ENCODE results near the gene DRG2. TPM values are rescaled to one million over a fixed set of nuclear protein-coding genes. Genes with fewer than 3 reads are reported as not detected.

The DRG2 gene
- total and polyA plus RNA-seq, 9 donors, result 18.1 to 45.9 (median 35.5) TPM

GRCh38 chr17:18144261-18144660 lies 56.5 kb downstream of the DRG2 start:
- WGBS, 3 donors, result 73 to 87% (median 82%) methylated on average over 4 of the region's 4 CpGs
- intact Hi-C loops (cut with DNase I), result no loop called here
- Histone ChIP-seq H3K27me3 (no peaks in the 10 kb centered on the region), H3K4me1 (ENCODE audit: insufficient read depth) (no peaks in the 10 kb centered on the region), H3K36me3 (no peaks in the 10 kb centered on the region), H3K4me3 (no peak overlapping the region), H3K9me3 (no peaks in the 10 kb centered on the region), H3K27ac (no peak overlapping the region)
- no peak for DNase-seq
- TF ChIP-seq CTCF (IDR thresholded peaks at IDR 0.05) (no peak), EP300 (IDR thresholded peaks at IDR 0.05) (no peak), POLR2A (IDR thresholded peaks at IDR 0.05) (no peak)

- Histone ChIP-seq H3K27ac (no peak overlapping the region), H3K36me3 (no peaks in the 10 kb centered on the region), H3K4me3 (no peak overlapping the region), H3K4me1 (ENCODE audit: insufficient read depth) (no peaks in the 10 kb centered on the region), H3K27me3 (no peaks in the 10 kb centered on the region), H3K9me3 (no peaks in the 10 kb centered on the region)
- TF ChIP-seq POLR2A (IDR thresholded peaks at IDR 0.05) (no peak), CTCF (IDR thresholded peaks at IDR 0.05) (no peak), EP300 (IDR thresholded peaks at IDR 0.05) (no peak)
- intact Hi-C loops (cut with DNase I), result no loop called here
- DNase-seq, result no peak
- 81 to 94% (median 82%) methylated on average over 1 of the region's 1 CpG for WGBS, 3 donors
These were observed 57.1 kb downstream of the DRG2 start for GRCh38 chr17:18144855-18145254.

GRCh38 chr17:18145811-18146210 lies 58.1 kb downstream of the DRG2 start:
- Histone ChIP-seq H3K9me3 (no peaks in the 10 kb centered on the region), H3K4me1 (ENCODE audit: insufficient read depth) (no peaks in the 10 kb centered on the region), H3K27ac (no peak overlapping the region), H3K4me3 (no peak overlapping the region), H3K27me3 (no peaks in the 10 kb centered on the region), H3K36me3 (no peaks in the 10 kb centered on the region)
- TF ChIP-seq POLR2A (IDR thresholded peaks at IDR 0.05) (no peak), CTCF (IDR thresholded peaks at IDR 0.05) (no peak), EP300 (IDR thresholded peaks at IDR 0.05) (no peak)
- WGBS, 3 donors, result 71 to 74% (median 72%) methylated on average over 13 of the region's 13 CpGs
- intact Hi-C loops (cut with DNase I), result no loop called here
- no peak for DNase-seq

GRCh38 chr17:18146259-18146658 lies 58.5 kb downstream of the DRG2 start:
- Histone ChIP-seq H3K9me3 (no peaks in the 10 kb centered on the region), H3K27ac (no peak overlapping the region), H3K27me3 (no peaks in the 10 kb centered on the region), H3K4me1 (ENCODE audit: insufficient read depth) (no peaks in the 10 kb centered on the region), H3K4me3 (no peak overlapping the region), H3K36me3 (no peaks in the 10 kb centered on the region)
- no peak for DNase-seq
- TF ChIP-seq EP300 (IDR thresholded peaks at IDR 0.05) (no peak), CTCF (IDR thresholded peaks at IDR 0.05) (no peak), POLR2A (IDR thresholded peaks at IDR 0.05) (no peak)
- intact Hi-C loops (cut with DNase I), result no loop called here
- 87 to 93% (median 91%) methylated on average over 2 of the region's 2 CpGs for WGBS, 3 donors

- Histone ChIP-seq H3K27ac (no peak overlapping the region), H3K4me1 (ENCODE audit: insufficient read depth) (no peaks in the 10 kb centered on the region), H3K9me3 (no peaks in the 10 kb centered on the region), H3K27me3 (no peaks in the 10 kb centered on the region), H3K36me3 (no peaks in the 10 kb centered on the region), H3K4me3 (no peak overlapping the region)
- WGBS, 3 donors, result 79 to 86% (median 81%) methylated on average over 3 of the region's 3 CpGs
- TF ChIP-seq POLR2A (IDR thresholded peaks at IDR 0.05), result no peak
- no peak for TF ChIP-seq EP300 (IDR thresholded peaks at IDR 0.05)
- no peak for TF ChIP-seq CTCF (IDR thresholded peaks at IDR 0.05)
- intact Hi-C loops (cut with DNase I), result no loop called here
- no peak for DNase-seq
These were observed 59.2 kb downstream of the DRG2 start for GRCh38 chr17:18146980-18147379.
